Measurements from ENCODE around the gene CTNNA3. TPM values are rescaled to one million over a fixed set of nuclear protein-coding genes. Genes with fewer than 3 reads are reported as not detected.

CTNNA3 gene
- total RNA-seq, 1 donor from 2014 or later, result not detected

DNA sequence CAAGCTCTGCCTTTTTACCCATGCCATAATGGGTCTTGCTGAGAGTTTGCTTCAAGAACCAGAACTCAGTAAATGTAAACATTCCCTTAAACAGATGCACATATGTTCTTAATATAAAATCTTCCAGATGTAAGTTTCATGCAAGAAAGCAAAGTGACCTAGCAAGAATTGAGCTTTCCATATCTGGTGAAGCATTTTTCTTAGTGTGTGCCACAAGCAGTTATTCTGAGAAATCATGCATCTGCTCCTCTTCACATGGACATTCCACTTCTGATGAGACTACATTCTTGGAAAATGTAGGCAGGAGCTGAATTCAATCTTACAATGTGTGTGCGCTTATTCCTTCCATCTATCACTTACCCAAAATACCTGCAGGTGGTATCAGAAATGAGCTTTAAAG lies 997.9 kb downstream of the CTNNA3 start:
- intact Hi-C loops (cut with micrococcal nuclease), result no loop called here

DNA sequence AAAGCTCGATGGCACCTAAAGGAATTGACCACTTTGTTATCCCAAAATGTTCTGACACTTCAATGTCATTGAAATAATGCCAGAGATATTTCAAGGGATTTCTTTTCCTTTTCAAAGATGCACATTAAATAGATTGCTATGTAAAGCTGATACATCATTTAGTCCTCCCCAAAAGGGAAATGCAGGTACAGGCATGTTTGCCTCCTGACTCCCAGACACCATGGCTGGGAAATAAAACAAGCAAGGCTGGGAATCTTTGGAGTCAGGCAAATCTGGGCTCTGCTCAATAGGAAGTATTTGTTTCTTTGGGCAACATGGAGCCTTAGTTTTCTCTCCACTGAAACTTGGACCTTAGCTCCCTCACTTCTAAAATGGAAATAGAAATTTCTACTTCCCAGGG lies 1000.9 kb downstream of the CTNNA3 start:
- intact Hi-C loops (cut with micrococcal nuclease), result no loop called here

DNA sequence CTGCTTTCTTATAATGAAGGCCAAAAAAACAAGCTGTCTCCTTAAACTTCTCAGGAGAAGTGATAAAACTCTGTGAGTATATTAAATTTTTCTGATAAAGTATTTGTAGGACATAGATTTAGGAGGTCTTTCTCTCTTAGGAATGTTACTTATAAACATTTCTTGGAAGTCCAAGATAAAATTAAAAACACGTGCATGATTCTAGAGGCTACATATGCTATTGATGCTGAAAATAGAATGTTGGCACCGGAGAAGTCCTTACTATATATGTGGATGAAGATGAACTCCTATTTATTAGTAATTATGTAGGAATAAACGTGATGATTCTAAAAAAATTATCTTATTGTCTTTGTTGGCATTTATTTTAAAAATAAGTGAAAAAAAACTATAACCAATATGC lies 1011.4 kb downstream of the CTNNA3 start:
- intact Hi-C loops (cut with micrococcal nuclease), result no loop called here

DNA sequence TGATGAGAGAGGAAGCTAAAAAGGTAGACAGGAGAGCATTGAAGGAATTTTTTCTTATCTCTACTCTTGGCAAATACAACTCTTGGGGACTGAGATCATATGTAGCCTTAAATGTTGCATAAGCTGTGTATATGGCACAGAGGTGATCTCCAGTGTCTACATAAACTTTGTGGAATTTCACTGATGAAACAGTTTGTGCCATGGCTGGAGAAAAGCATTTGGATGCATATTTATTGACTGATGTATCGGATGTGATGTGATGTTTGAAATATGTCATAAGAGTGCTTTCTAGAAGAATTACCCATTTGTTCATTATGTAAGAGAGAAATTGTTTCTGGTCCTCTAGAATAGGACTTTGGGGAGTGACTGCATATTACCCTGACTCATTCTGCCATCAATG lies 1015.1 kb downstream of the CTNNA3 start:
- intact Hi-C loops (cut with micrococcal nuclease), result no loop called here

DNA sequence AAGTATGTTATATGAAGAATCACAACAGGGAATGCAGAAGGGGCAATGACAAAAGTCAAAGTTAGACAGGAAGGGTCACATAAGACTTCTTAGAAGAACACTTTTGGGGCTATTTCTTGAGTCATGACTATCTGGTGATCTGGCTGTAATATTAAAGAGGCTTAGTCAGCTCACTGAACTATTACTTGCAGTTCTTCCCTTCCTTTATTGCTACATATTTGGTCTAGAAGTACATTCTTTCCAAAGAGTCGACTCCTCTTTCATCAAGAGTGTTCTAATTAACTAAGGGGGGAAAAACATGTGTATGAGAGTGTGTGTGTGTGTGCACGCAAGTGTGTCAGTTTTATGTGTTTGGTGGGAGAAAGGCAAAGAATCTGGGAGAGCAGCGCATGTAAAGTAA lies 1017.5 kb downstream of the CTNNA3 start:
- intact Hi-C loops (cut with micrococcal nuclease), result no loop called here

DNA sequence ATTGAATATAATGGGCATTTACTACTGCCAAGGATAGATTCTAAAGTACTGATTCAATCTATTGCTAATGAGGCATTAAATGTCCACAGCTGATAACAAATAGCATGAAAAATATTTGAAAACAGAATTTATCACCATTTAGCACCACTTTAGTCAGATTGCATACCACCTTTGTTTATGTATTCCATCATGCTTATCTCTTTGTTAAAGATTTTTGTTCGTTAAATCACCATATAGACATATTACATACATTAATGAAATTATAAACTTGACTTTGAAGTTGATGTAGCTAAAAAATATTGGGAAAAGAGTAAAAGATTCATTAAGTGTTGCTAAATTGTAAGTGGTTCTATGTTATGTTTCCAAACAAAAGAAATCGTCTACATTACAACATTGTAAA lies 1022.9 kb downstream of the CTNNA3 start:
- intact Hi-C loops (cut with micrococcal nuclease), result no loop called here

DNA sequence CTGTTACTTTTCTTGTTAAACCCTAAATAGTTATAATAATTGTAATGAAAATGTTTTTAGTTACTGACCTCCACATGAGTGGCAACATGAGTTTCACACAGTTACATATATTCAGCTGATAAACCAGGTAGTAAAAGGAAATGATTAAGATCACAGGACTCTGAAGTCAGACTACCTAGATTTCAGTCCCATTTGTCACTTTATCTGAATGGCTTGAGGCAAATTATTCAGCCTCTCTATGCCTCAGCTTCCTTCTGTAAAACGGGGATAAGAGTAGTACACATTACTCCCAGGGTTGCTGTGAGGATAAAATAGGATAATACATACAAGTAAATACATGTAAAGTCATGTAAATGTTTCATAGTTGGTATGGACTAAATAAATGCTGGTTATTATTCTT lies 1024.4 kb downstream of the CTNNA3 start:
- intact Hi-C loops (cut with micrococcal nuclease), result no loop called here

DNA sequence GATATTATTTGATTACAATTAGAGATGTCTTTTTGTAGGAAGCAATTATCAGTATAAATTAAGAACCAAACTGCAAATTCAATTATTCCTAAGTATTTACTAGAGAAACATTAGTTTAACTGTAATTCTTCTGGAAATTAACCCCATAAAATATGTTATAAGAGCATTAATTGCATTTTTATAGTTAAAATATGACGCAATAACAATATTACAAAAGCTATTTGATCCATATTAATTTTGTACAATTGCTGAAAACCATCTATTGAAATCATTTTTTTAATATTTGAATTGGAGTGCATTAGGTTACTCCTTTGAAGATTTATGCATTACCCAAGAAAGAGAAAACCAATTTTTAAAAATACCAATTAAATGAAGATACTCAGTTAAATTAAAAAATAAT lies 1024.9 kb downstream of the CTNNA3 start:
- intact Hi-C loops (cut with micrococcal nuclease), result no loop called here

DNA sequence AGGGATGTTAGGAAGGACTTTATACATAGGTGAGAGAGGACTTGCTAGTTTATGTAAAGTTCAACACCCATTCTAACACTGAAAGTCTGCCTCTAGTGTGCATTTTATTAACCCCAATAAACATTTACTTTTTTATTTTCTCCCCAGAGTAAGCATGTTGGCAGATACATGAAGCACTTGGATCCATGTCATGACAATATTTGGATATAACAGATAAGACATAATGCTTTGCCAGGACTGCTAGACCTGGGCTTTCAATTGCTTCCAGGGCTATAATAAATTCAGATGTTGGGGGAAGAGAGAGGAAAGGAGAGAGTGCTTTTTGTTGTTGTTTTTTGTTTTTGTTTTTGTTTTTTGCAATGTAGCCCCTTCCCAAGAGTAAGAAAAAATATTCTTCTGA lies 1039.5 kb downstream of the CTNNA3 start:
- intact Hi-C loops (cut with micrococcal nuclease), result no loop called here

DNA sequence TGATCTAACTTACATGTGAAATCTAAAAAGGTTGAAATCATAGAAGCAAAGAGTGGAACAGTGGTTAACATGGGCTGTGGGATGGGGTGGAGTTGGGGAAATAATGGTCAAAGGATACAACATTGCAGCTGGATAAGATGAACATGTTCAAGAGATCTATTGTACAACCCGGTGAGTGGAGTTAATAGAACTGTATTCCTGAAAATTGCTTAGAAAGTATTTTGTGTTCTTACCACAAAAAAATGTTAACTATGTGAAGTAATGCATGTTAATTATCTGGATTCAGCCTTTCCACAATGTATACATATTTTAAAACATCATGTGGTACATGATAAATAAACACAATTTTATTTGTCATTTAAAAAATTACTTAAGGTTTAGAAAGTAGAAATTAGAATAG lies 1041.1 kb downstream of the CTNNA3 start:
- intact Hi-C loops (cut with micrococcal nuclease), result no loop called here

DNA sequence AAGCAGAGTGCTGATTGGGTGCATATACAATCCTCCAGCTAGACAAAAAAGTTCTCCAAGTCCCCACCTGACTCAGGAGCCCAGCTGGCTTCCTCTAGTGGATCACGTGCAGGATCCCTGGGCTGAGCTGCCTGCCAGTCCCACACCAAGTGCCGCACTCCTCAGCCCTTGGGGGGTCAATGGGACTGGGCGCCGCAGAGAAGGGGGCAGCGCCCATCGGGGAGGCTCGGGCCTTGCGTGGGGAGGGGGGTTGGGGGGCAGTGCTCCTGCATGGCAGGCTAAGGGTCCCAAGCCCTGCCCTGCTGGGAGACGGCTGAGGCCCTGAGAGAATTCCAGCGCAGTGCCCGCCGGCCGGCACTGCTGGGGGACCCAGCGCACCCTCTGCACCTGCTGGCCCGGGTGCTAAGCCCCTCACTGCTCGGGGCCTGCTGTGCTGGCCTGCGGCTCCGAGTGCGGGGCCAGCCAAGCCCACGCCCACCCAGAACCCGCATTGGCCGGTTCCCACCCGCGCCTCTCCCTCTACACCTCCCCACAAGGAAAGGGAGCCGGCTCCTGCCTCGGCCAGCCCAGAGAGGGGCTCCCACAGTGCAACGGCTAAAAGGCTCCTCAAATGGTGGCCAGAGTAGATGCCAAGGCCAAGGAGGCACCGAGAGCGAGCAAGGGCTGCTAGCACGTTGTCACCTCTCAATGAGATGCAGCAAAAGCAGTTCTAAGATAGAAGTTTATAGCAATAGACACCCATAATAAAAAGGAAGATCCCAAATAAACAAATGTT lies 1044.5 kb downstream of the CTNNA3 start:
- intact Hi-C loops (cut with micrococcal nuclease), result no loop called here

DNA sequence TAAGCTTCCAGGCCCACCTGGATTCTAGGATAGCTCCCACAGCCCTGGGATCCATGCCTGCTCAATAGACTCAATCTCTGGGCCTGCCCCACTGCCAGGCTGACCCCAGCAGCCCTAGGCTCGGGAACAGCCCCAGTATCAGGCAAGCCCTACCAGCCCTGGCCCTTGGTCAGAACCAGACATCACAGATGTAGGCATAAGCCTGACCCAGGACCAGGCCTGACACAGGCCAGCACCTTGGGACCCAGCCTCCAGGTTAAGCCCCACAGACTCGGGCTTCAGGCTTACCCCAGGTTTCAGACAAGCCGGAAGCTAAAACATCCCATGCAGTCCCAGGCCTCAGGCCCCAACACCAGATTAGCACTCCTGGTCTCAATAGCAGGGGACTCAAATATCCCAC lies 1046.4 kb downstream of the CTNNA3 start:
- intact Hi-C loops (cut with micrococcal nuclease), result no loop called here

DNA sequence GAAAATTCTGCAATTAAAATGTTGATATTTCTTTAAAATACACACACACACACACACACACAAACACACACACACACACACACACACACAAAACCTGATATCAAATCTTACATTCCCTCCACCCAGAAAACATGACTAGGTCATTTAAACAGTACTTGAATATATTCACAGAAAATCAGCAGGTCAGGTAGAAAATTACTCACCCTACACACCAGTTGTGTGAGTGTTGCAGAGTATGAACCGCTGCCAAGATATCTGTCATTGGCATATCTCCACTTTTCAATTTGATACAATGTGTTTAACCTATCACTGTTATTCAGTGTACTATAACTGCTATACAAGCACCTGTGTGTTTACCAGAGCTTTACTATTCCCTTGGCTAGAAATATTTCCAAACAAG lies 1053.8 kb downstream of the CTNNA3 start:
- intact Hi-C loops (cut with micrococcal nuclease), result no loop called here

DNA sequence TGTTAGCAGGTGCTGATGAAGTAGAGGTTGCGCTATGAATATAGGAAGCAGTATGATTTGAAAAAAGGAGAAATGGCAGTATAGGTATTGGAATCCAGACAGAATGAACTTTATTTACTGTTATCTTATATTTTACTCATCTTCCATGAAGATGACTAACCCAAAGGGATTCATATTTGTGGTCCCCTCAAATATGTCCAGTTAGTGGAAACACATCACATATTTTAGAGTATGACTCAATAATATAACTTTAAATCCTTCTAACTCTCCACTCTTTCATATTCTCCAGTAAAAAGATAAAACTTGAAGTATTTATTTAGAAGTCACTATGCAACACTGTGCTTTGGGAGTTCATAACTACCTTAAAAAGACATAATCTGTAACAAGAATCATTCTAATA lies 1056.6 kb downstream of the CTNNA3 start:
- intact Hi-C loops (cut with micrococcal nuclease), result no loop called here

DNA sequence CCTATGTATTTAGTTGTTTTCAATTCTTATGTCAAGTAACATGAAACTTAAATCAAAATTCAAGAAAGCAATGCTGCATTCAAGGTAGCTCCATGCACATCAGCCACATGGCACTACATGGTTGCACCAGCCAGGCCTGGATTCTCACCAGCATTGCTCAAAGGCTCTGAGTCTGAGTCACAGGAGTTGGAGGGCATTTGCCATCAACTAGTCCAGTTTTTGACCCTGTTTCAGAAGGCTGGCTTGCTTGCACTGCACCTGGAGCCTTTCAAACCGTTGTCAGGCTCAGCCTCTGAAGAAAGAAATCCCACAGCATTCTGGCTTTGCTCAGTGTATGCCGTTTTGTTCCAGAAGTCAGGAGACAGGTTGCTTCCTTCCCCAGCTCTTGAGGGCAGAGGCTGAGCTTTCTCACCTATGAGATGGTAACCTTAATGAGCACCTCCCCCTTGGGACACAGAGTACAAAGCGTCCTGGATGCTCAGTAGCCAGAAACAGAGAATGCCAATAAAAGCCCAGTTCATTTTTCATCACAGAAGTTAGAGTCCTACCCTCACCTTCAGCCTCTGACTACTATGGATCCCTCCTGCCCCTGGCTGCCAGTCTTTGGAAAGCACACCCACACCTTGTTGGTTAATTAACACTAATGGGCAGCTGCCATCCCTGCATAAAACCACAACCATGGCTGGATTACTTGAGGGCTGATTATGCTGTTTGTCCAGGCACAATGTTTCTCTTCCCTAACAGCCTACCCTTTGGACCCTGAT lies 1058.5 kb downstream of the CTNNA3 start:
- intact Hi-C loops (cut with micrococcal nuclease), result no loop called here

DNA sequence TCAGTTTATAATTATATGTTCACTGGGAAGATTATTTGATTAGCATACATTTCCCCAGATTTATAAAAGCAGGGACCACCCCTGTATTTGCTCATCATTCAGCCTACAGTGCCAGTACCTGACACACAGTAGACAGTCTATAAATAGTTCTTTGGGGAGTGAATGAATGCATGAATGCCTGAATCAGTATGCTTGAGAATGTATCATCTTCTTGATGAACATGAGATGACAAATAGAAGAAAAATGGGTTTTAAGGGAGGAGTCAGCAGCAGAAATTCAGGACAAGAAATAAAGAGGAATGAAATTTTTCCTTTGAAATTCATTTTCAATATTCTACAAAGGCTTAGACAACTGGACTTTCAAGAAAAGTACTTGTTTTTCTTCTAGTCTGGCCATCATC lies 1066.0 kb downstream of the CTNNA3 start:
- intact Hi-C loops (cut with micrococcal nuclease), result no loop called here

DNA sequence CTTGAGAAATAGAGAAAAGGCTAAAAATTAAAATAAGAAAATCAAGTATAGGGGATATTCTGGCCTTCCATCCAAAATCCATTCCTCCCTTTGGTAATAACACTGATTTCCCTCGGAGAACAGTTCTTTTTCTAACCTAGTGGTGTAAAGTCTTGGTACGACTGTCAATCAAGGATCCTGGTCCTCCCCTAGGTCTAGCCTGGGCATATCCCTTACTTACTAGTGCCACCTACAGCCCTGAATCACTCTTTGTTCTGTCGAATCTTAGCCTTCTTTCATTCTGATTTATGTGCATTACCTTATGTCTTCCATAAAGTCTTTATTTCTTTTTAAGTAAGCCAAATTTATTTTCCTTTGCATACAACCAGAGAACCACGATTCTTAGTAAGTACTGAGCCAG lies 1068.8 kb downstream of the CTNNA3 start:
- intact Hi-C loops (cut with micrococcal nuclease), result no loop called here

DNA sequence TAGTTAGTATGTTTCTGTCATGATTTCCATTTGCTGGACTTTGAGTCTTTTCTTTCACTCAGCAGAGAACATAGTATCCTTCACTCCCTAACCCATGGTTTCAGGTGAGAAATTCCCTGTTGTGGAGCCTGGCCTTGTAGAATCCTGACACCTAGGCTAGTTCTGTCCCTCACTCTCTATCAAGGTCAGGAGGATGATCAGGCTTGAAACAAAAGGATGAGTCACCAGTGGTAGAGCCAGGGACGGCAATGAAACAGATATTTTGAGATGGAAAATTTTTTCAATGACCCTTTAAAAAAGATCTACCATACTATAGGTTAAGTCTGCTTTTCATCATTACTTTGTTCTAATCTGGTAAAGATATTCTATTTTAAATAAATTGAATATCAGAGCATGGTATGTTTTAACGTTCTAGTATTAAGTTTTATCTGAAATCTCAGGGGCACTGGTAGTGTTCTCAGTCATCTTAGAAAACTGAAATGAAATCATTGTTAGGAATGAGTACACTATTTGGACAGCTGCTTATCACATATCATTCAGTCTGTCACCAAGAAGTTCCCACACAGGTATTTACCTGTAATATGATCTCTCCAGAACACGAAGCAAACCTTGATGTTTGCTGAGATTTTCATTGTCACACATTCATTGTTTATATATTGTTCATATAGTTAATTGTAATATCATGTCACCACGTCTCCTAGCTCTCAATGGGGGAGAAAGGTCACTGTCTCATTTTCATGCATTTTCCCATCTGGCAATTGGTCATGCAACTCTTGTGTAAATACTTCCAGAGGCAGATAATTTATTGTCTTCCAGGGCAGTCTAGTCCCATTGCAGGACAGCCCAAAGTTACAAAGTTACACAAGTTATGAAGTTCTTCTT lies 1070.0 kb downstream of the CTNNA3 start:
- intact Hi-C loops (cut with micrococcal nuclease), result no loop called here

DNA sequence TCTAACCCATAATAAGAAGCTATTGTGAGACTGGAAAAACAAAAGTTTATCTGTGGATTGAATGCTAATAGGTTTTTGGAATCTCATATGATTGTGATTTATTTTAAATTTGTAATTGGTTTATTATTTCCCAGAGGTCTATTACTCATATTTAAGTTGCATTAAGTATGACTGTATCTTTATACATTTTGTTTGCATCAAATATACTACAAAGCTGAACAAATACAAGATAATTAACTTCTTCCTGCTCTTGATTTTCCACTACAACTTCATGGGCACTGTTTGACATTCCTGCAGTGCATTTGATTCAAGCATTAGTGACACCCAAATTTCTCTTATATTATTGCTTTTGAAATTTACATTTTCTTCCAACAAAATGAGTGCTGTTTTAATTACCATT lies 1073.9 kb downstream of the CTNNA3 start:
- intact Hi-C loops (cut with micrococcal nuclease), result no loop called here

DNA sequence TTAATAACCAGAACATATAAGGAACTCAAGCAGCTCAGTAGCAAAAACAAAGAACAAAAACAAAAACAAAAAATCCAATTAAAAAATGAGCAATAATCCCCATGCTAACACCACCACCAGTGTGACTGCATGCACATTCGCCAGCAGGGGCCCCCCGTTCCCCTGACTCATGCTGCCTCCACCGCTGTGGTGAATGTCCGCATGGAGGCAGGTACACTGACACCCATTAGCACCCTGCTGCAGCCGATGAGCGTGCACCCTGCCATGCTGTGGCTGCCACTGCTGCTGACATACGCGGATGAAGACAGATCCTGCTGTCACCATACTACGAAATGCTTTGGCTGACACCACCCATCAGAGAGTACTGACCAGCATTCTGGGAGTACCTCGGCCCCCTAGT lies 1091.8 kb downstream of the CTNNA3 start:
- intact Hi-C loops (cut with micrococcal nuclease), result no loop called here

DNA sequence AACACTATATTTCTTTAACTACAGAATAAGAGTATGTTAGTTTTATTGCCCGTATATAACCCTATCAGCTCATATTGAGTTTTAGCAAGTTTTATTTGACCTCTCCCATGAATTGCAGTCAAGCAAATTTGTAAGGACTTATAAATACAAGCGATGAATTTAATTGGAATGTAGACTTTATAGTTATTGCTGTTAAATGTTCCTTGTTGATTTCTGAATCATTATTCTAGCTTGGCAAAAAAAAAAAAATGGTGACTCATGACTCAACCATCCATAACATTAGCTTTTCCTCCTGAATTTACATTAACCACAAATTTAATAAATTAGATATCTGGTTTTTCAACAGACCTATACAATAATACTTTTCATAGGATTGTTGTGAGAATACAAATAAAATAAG lies 1104.1 kb downstream of the CTNNA3 start:
- intact Hi-C loops (cut with micrococcal nuclease), result no loop called here

DNA sequence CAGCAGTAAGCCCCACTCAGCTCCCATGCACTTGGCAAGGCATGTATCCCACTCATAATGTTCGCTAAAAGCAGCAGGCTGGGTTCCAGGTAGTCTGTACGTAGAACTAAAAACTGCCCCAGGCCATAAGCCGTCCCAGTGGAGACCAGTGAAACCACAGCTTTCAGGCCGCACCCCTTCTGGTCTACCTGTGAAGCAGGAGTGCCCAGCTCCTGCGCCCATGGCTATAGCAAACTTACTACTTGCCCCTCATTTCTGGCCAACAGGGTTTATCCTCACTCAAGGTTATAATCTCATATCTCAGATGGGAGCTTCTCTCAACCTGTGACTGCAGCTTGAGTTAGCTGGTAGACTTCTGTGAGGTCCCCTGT lies 1108.3 kb downstream of the CTNNA3 start:
- intact Hi-C loops (cut with micrococcal nuclease), result no loop called here
